GM12875 (cell line): ENCODE data around the gene SRSF3.
A peak's percentile ranks its signal among the peaks of the same experiment; 100 is the strongest.

ENCODE experiments used
- H3K4me3 ChIP-seq: one replicate; pipeline ENCODE4 v1.5.1; 2011; ENCODE audit warnings: low read depth, low read length, control low read depth
- CTCF ChIP-seq: IDR thresholded peaks from 2 replicates; pipeline ENCODE4 v1.5.1; 2011; ENCODE audit warnings: low read depth, mild to moderate bottlenecking, control low read depth, inconsistent platforms, low read length, moderate library complexity, borderline replicate concordance; ENCODE audit not compliant: insufficient read depth

Gene SRSF3

DNA sequence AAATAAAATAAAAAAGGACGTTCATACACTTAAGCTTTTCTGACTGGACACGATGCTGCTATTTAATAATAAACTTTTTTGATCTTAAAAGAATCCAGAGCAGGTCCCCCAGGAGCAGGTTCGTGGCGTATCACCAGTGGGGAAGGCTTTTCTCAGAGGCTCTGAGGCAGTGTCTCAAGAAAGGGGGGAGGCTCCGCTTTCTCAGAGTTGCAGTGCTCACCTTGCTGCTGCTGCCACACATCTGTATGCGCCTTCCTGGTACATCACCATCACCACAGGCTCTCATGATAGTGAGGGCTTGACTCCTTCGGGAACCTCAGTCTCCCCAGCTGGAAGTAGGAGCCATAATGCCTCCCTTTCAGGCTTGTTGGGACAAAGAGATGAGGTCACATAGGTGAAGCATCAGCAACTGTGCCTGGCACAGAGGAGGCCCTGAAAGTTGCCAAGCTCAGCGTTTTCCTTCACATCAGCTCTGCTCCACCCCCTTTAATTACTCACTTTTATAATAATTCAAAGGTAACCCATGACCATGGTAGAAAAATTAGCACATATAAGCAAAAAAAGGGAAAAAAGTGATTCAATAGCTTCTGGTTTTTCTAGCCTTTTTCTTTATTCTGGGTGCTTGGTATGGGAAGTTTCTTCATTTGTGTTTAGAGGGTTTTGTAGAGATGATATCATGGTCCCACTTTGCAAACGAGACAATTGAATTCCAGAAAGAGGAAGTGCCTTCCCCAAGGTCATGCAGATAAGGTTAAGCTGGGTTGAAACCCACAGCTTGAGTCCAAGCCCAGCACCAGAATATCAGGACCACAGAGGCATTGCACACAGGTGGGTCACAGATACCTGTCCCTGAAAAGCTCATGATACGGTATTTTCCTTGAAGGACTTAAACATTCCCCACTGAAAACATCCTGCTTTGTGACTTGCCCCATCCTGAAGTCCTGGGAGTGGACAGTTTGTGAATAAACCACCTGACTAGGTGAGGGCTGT lies 24.5 kb downstream of the SRSF3 start:
- H3K4me3 ChIP-seq, result no peak overlapping the region
- no peak for TF ChIP-seq CTCF

- H3K4me3 ChIP-seq, result no peak overlapping the region
- TF ChIP-seq CTCF, result no peak
Observed at GRCh38 chr6:36621371-36621855, 27.3 kb downstream of the SRSF3 start.

DNA sequence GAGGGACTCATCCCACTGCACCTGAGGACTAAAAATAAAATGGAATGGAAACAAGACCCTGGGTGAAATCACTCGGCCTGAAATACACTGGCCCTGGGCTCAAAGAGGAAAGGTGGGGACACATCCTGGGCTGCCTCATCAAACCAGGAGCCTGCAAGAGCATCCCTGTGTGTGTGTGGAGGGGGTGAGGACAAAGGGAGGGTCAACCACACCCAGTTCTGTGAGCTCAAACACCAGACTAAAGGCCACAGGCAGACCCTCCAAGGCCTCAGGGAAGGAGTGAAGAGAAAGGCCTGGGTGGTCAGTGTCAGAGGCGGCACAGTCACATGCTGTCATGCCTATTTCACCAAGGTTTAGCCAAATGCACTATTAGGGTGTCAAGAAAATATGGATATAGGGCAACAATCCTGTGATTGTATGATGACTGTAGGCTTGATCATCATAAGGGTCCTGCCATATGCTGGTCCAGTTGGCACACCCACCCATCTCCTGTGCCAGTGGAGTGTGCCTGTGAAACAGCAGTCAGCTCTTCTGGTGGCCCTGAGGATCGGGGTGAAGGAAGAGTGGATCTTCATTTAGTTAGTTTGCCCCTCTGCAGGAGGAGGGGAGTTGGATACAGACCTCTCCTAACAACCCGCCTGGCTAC lies 28.9 kb downstream of the SRSF3 start:
- no peak for TF ChIP-seq CTCF
- no peak overlapping the region for H3K4me3 ChIP-seq

- H3K4me3 ChIP-seq, result no peak overlapping the region
- peak; percentile 89 for TF ChIP-seq CTCF
Observed at GRCh38 chr6:36623547-36624459, 29.6 kb downstream of the SRSF3 start.

DNA sequence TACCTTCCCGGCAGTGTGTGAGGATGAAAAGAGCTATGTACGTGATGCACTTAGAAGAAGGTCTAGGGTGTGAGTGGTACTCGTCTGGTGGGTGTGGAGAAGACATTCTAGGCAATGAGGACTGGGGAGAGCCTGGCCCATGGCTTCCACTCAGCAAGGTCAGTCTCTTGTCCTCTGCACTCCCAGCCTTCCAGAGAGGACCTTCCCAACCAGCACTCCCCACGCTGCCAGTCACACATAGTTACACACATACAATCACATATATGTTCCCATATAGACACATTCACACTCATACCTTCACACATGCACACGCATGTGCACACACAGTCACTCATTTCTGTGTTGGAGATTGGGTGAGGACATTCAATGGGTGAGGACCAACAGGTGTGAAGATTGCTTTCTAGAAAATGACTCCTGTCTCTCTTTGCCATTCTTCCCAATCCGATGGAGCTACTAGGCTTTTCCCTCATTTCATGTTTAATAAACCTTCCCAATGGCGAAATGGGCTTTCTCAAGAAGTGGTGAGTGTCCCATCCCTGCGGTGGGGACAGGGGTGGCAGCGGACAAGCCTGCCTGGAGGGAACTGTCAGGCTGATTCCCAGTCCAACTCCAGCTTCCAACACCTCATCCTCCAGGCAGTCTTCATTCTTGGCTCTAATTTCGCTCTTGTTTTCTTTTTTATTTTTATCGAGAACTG lies 30.4 kb downstream of the SRSF3 start:
- H3K4me3 ChIP-seq, result no peak overlapping the region
- TF ChIP-seq CTCF, result no peak
